Prostate gland (tissue), 2 donors: ENCODE measurements around the gene PPP1R13B.

ENCODE experiments used
- POLR2A ChIP-seq: fragments of 450-650 bp; IDR thresholded peaks from one replicate; pipeline ENCODE4 v1.6.1; 2016; ENCODE audit warnings: antibody characterized with exemption, mild to moderate bottlenecking
- TF ChIP-seq, protein P1 (sequence below), 4 experiments: fragments of 200-600 bp in 2 of 4; fragments of 450-650 bp in 2 of 4; sonication (generic) in 2 of 4; IDR thresholded peaks; 1 replicate in 3 of 4; 2 replicates in 1 of 4; pipeline ENCODE4 v1.5.1; 2016 to 2019; ENCODE audit warnings: antibody characterized with exemption in 4 of 4, mild to moderate bottlenecking in 2 of 4, moderate library complexity in 2 of 4

- TF ChIP-seq, protein P1, sequence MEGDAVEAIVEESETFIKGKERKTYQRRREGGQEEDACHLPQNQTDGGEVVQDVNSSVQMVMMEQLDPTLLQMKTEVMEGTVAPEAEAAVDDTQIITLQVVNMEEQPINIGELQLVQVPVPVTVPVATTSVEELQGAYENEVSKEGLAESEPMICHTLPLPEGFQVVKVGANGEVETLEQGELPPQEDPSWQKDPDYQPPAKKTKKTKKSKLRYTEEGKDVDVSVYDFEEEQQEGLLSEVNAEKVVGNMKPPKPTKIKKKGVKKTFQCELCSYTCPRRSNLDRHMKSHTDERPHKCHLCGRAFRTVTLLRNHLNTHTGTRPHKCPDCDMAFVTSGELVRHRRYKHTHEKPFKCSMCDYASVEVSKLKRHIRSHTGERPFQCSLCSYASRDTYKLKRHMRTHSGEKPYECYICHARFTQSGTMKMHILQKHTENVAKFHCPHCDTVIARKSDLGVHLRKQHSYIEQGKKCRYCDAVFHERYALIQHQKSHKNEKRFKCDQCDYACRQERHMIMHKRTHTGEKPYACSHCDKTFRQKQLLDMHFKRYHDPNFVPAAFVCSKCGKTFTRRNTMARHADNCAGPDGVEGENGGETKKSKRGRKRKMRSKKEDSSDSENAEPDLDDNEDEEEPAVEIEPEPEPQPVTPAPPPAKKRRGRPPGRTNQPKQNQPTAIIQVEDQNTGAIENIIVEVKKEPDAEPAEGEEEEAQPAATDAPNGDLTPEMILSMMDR (IDR thresholded peaks at IDR 0.05) = no peak
- TF ChIP-seq POLR2A = no peak
These were observed 158.9 kb downstream of the PPP1R13B start for GRCh38 chr14:103688441-103688840.
